Neural progenitor cell (in vitro differentiated cells): ENCODE measurements around the gene SLC12A7.

ENCODE experiments used
- CTCF ChIP-seq: fragments of 200-600 bp; sonication (generic); IDR thresholded peaks from 2 replicates; pipeline ENCODE4 v1.5.1; 2017; ENCODE audit warnings: antibody characterized with exemption, mild to moderate bottlenecking
- EZH2 ChIP-seq: fragments of 200-600 bp; sonication (generic); IDR thresholded peaks from 2 replicates; pipeline ENCODE4 v1.6.1; 2017; ENCODE audit warnings: antibody characterized with exemption, mild to moderate bottlenecking, moderate library complexity
- EZH2phosphoT487 ChIP-seq: fragments of 200-600 bp; sonication (generic); IDR thresholded peaks from 2 replicates; pipeline ENCODE4 v1.6.1; 2017; ENCODE audit warnings: antibody characterized with exemption

GRCh38 chr5:1076406-1076805, 35.5 kb downstream of the SLC12A7 start:
- TF ChIP-seq CTCF (no peak), EZH2 (no peak), EZH2phosphoT487 (no peak)
